HFF-Myc (cell line): ENCODE measurements around the gene TFEB.
A peak's percentile ranks its signal among the peaks of the same experiment; 100 is the strongest.

Experiments used
- DNase-seq: peaks from one replicate; pipeline ENCODE4 v3.0.0-alpha.2; 2011; ENCODE audit warnings: low read depth; ENCODE audit errors: extremely low read depth
- H3K4me3 ChIP-seq: replicated peaks from 2 replicates; pipeline ENCODE4 v1.5.1; 2011; ENCODE audit warnings: low read depth, mild to moderate bottlenecking, control low read depth, low read length
- TF ChIP-seq, protein P1 (sequence below): IDR thresholded peaks from 2 replicates; pipeline ENCODE4 v1.5.1; 2012; ENCODE audit warnings: mild to moderate bottlenecking, low read depth, low read length, control low read depth; ENCODE audit errors: missing control alignments

The TFEB gene

DNA sequence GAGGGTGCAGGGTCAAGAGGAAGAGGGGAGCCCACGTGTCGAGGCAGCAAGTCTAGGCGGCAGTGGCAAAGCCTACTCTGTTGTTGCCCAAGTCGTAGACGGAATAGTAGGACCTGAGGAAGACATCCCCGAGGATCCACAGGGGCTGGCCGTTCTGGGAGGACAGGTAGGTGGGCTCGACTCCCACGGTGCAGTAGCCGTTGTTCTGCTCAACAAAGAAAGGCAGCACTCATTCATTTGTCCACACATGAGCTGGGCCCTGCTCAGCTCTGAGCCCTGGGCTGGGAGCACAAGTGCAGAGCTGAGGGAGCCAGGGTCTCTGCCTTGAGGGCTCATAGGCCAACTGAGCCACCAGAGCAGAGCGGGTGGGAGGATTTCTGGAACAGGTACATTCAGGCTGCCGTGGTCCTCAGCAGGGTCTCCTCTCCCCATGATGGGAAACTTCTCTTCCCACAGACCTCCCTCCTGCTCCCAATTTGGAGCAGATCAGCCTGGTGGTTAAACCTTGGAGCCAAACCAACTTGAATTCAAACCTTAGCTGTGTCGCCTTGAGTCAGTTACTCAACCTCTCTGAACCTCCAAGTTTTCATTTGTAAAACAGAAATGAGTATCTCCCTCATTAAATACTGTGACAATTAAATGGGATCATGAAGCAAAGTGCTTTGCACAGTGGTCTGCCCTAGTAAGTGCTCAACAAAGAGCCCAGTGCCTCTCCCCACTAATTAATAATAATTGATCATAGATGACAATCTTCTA is 1.6 kb upstream of the TFEB start:
- TF ChIP-seq, protein P1, sequence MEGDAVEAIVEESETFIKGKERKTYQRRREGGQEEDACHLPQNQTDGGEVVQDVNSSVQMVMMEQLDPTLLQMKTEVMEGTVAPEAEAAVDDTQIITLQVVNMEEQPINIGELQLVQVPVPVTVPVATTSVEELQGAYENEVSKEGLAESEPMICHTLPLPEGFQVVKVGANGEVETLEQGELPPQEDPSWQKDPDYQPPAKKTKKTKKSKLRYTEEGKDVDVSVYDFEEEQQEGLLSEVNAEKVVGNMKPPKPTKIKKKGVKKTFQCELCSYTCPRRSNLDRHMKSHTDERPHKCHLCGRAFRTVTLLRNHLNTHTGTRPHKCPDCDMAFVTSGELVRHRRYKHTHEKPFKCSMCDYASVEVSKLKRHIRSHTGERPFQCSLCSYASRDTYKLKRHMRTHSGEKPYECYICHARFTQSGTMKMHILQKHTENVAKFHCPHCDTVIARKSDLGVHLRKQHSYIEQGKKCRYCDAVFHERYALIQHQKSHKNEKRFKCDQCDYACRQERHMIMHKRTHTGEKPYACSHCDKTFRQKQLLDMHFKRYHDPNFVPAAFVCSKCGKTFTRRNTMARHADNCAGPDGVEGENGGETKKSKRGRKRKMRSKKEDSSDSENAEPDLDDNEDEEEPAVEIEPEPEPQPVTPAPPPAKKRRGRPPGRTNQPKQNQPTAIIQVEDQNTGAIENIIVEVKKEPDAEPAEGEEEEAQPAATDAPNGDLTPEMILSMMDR: no peak
- H3K4me3 ChIP-seq: no peak overlapping the region
- DNase-seq: no peak

DNA sequence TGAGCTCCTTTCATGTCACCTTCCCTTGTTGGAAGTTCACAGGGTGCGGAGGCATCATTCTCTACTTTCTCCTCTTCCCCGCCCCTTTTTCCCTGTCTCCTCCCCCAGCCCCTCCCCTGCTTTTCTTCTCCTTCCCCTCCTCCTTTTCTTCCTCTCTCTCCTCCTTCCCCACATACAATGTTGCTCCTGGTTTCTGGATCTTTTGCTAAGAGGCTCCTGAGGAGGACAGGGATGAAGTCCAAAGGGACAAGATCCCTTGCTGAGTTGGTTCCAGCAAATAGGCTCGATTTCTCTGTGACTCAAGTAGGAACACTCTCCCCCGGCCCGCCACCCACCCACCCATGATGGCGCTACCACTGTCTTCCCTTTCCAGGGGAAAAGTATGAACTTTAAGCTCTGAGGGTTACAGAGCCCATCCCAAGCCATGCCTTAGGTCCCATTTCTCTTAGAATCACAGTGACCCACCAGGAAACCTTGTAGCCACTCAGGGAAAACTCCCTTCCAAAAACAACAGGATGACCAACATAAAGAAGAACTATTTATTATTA is 852 bp upstream of the TFEB start:
- no peak for DNase-seq
- TF ChIP-seq, protein P1: no peak
- no peak overlapping the region for H3K4me3 ChIP-seq

DNA sequence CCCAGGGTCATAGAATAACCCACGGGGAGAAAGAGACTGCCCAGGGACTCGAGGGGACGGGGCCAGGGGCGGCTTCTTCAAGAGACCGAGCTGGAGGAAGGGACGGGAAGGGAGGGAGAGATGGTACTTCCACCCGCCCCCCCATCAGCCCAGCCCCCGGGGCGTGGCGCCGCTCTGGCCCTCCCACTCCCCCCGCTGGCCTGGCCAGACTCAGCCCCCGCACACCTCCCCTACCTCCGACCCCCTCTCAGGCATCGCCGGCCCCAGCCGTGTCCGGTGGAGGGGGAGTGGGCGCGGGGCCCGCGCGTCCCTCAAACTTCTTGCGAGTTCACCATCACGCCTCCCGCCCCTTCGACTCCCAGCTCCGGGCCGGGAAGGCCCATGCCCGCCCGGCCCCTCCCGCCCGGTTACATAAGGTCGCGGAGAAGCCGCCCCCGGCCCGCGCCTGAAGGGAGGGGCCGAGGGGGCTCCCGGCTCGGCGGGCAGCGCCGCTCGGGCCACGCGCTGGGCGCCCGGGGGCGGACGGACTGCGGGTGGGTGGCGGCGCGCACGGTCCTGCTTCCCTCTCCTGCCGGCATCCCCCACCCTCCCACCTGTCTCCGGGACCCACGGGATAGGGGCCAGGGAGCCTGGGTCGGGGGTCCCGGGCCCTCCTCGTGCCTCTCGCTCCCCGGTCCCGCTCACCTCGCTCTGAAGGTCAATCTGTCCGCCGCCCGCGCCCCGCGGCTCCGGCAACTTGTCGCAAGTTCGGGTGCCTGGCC is 562 bp downstream of the TFEB start:
- no peak for DNase-seq
- H3K4me3 ChIP-seq: peak overlapping the region; percentile 49
- TF ChIP-seq, protein P1: no peak

DNA sequence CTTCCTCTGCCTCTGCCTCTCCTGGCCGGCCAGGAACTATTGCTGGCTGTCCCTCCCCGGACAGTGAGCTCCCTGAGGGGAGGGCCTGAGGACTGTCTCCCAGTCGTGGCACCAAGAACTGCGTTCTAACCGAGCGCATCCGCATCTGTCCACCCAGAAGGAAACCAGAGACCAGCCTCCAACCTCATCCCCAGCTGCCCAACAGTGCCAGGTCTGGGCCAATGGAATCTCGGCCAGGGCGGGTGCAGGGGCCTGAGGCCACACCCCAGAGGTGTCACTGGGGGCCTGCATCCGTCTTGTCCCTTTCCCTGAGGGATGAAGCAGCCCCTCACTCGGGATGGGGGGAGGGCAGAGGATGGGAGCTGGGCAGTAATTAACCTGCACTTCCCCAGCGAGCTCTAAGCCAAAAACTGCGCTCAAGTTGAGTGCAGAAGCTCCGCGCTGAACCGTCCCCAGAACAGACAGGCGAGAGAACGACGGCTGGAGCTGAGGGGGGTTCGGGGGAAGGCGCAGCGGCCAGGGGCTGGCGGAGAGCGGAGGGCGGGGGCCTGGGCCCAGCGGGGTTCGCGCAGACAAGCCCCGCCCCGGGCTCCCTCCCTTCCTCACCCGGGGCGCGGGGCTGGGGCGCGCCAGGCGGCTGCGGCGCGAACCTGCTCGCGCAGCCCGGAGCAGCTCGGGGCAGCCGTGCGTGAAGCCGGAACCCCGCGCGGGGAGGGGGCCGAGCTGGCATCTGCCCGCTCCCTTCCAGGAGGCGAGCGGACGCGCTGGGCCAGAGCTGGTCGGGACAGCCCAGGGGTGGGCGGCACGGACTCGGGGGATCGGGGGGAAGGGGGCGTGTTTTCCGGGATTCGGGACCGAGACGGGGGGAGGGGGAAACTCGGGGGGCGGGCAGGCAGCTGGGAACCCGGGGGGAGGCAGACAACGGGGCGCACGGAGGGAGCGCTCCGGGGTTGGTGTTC is 1.4 kb downstream of the TFEB start:
- no peak for DNase-seq
- TF ChIP-seq, protein P1: no peak
- peak overlapping the region; percentile 49 for H3K4me3 ChIP-seq

DNA sequence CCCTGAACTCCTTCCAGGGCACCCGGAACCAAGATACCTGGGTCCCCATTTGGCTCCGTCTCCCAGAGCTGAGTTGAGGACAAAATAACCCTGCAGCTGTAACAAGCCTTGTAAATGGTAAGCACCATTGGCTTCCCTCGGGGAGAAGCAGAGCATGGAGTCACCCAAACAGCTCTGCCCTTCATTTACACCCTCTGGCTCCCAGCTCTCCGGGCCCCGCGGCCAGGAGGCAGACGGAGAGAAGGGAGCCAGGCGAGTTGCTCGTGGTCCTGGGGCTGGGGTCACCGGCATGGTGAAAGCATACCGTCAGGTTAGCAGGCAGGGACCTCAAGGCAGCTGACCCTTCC is 2.1 kb downstream of the TFEB start:
- H3K4me3 ChIP-seq: peak overlapping the region; percentile 49
- DNase-seq: no peak
- TF ChIP-seq, protein P1: no peak
